HepG2 (cell line): ENCODE data around the gene GJD3. TPM values are rescaled to one million over a fixed set of nuclear protein-coding genes. Genes with fewer than 3 reads are reported as not detected.

ENCODE experiments used
- CC2D1A ChIP-seq: sonication (generic); formaldehyde crosslinking; IDR thresholded peaks from 2 replicates; pipeline ENCODE4 v1.8.1; 2023; ENCODE audit warnings: mild to moderate bottlenecking, missing genetic modification reagents
- CENPT ChIP-seq: sonication (generic); formaldehyde crosslinking; IDR thresholded peaks from 2 replicates; pipeline ENCODE4 v1.8.0; 2022; ENCODE audit warnings: low read depth, mild to moderate bottlenecking, moderate library complexity, missing genetic modification reagents
- CHCHD3 ChIP-seq: sonication (generic); formaldehyde crosslinking; IDR thresholded peaks from 2 replicates; pipeline ENCODE4 v1.8.0; 2022; ENCODE audit warnings: mild to moderate bottlenecking, missing genetic modification reagents, moderate library complexity
- CREBL2 ChIP-seq: sonication (generic); formaldehyde crosslinking; IDR thresholded peaks from 2 replicates; pipeline ENCODE4 v1.8.1; 2023; ENCODE audit warnings: missing genetic modification reagents, mild to moderate bottlenecking, borderline replicate concordance
- FOXK2 ChIP-seq: fragments of 450-650 bp; IDR thresholded peaks from 2 replicates; pipeline ENCODE4 v1.6.1; 2016
- HIVEP1 ChIP-seq: sonication (generic); formaldehyde crosslinking; IDR thresholded peaks from 2 replicates; pipeline ENCODE4 v1.4.0; 2020; ENCODE audit warnings: mild to moderate bottlenecking, missing genetic modification reagents
- HMG20B ChIP-seq: conservative IDR thresholded peaks from 2 replicates; pipeline ENCODE4 v1.6.1; 2016; ENCODE audit warnings: missing genetic modification reagents, missing compliant biosample characterization
- HOXA3 ChIP-seq: sonication (generic); formaldehyde crosslinking; IDR thresholded peaks from 2 replicates; pipeline ENCODE4 v1.5.0; 2020; ENCODE audit warnings: missing genetic modification reagents
- MZF1 ChIP-seq: sonication (generic); formaldehyde crosslinking; IDR thresholded peaks from 2 replicates; pipeline ENCODE4 v1.8.1; 2023; ENCODE audit warnings: mild to moderate bottlenecking, missing genetic modification reagents, borderline replicate concordance
- PLRG1 ChIP-seq: fragments of 450-650 bp; conservative IDR thresholded peaks from 2 replicates; pipeline ENCODE4 v1.6.1; 2016
- PLSCR1 ChIP-seq: sonication (generic); formaldehyde crosslinking; IDR thresholded peaks from 2 replicates; pipeline ENCODE4 v1.5.0; 2020; ENCODE audit warnings: missing genetic modification reagents, mild to moderate bottlenecking, borderline replicate concordance
- RBFOX2 ChIP-seq: fragments of 200-400 bp; formaldehyde crosslinking; IDR thresholded peaks from 2 replicates; pipeline ENCODE4 v1.6.1; 2017; ENCODE audit warnings: low read depth, mild to moderate bottlenecking, low read length
- SIN3A ChIP-seq: IDR thresholded peaks from 2 replicates; pipeline ENCODE4 v1.6.1; 2011; ENCODE audit warnings: low read depth, mild to moderate bottlenecking, control low read depth, low read length, borderline replicate concordance
- SIX1 ChIP-seq: sonication (generic); formaldehyde crosslinking; IDR thresholded peaks from 2 replicates; pipeline ENCODE4 v1.4.0; 2020; ENCODE audit warnings: missing genetic modification reagents, borderline replicate concordance
- SMAD1 ChIP-seq: sonication (generic); formaldehyde crosslinking; IDR thresholded peaks from 2 replicates; pipeline ENCODE4 v1.4.0; 2020; ENCODE audit warnings: missing genetic modification reagents, low read depth, mild to moderate bottlenecking, borderline replicate concordance
- SMARCE1 ChIP-seq: fragments of 450-650 bp; IDR thresholded peaks from 2 replicates; pipeline ENCODE4 v1.6.1; 2017; ENCODE audit warnings: borderline replicate concordance
- SOX6 ChIP-seq, 2 experiments: fragments of 450-650 bp in 1 of 2; sonication (generic) in 1 of 2; formaldehyde crosslinking in 1 of 2; IDR thresholded peaks; 2 replicates each; pipeline versions ENCODE4 v1.4.0 to v1.6.1; 2017 to 2020; ENCODE audit warnings: antibody characterized with exemption in 1 of 2, mild to moderate bottlenecking in 1 of 2, missing genetic modification reagents in 1 of 2
- SP5 ChIP-seq: IDR thresholded peaks from 2 replicates; pipeline ENCODE4 v1.6.1; 2016; ENCODE audit warnings: low read depth, borderline replicate concordance
- TEAD2 ChIP-seq: sonication (generic); formaldehyde crosslinking; IDR thresholded peaks from 2 replicates; pipeline ENCODE4 v1.9.0; 2021; ENCODE audit warnings: missing genetic modification reagents
- ZEB1 ChIP-seq: IDR thresholded peaks from 2 replicates; pipeline ENCODE4 v1.6.1; 2012; ENCODE audit warnings: mild to moderate bottlenecking, low read depth, inconsistent platforms; ENCODE audit not compliant: insufficient replicate concordance
- ZFP41 ChIP-seq: sonication (generic); formaldehyde crosslinking; IDR thresholded peaks from 2 replicates; pipeline ENCODE4 v1.4.0; 2020; ENCODE audit warnings: mild to moderate bottlenecking, missing genetic modification reagents, borderline replicate concordance
- ZIK1 ChIP-seq: sonication (generic); formaldehyde crosslinking; IDR thresholded peaks from 2 replicates; pipeline ENCODE4 v1.5.0; 2020; ENCODE audit warnings: mild to moderate bottlenecking, low read depth, missing genetic modification reagents, borderline replicate concordance
- ZNF224 ChIP-seq: sonication (generic); formaldehyde crosslinking; IDR thresholded peaks from 2 replicates; pipeline ENCODE4 v1.5.0; 2020; ENCODE audit warnings: mild to moderate bottlenecking, missing genetic modification reagents
- ZNF280D ChIP-seq: sonication (generic); formaldehyde crosslinking; IDR thresholded peaks from 2 replicates; pipeline ENCODE4 v1.5.1; 2020; ENCODE audit warnings: mild to moderate bottlenecking, missing genetic modification reagents
- ZNF556 ChIP-seq: sonication (generic); formaldehyde crosslinking; IDR thresholded peaks from 2 replicates; pipeline ENCODE4 v1.4.0; 2020; ENCODE audit warnings: mild to moderate bottlenecking, missing genetic modification reagents, borderline replicate concordance
- ZUFSP ChIP-seq: sonication (generic); formaldehyde crosslinking; IDR thresholded peaks from 2 replicates; pipeline ENCODE4 v1.9.0; 2021; ENCODE audit warnings: missing genetic modification reagents, mild to moderate bottlenecking, borderline replicate concordance
- polyA plus RNA-seq, 8 experiments: library from polyadenylated mRNA; depleted of rRNA in 3 of 8; stranded (reverse) in 7 of 8; unstranded in 1 of 8; fragments of >200 nt; fragmentation: Illumina TruSeq in 4 of 8; extraction: Trizol in 4 of 8; gene quantifications; 2 replicates each; pipeline versions ENCODE4 v1.2.1 to v1.2.3, GENCODE V29; 2011 to 2016; ENCODE audit warnings: low read depth in 4 of 8, missing spikeins in 1 of 8, mixed read lengths in 1 of 8; ENCODE audit not compliant: insufficient read depth in 1 of 8
- total RNA-seq, 5 experiments: library from RNA; depleted of rRNA; stranded (reverse); fragments of >200 nt; fragmentation: Illumina TruSeq; extraction: Trizol; gene quantifications; 2 replicates each; pipeline ENCODE4 v1.2.3, GENCODE V29; 2016; ENCODE audit warnings: low read depth in 1 of 5

GJD3 gene
- total and polyA plus RNA-seq, 2 of the 13 experiments (the other 11 are each of a cell fraction or from before 2014, with no cell fraction given), result not detected

GRCh38 chr17:40355123-40355803 is 9.3 kb downstream of the GJD3 start (continued):
- TF ChIP-seq SIN3A, result no peak
- no peak for TF ChIP-seq ZEB1
- TF ChIP-seq FOXK2, result no peak
- TF ChIP-seq SP5 (CRISPR knock-in tag), result peak; percentile 37; the same call in 1 of the 2 replicates
- no peak for TF ChIP-seq ZUFSP (CRISPR knock-in tag)
- TF ChIP-seq ZNF280D (CRISPR knock-in tag), result no peak
- TF ChIP-seq SIX1, result no peak
- TF ChIP-seq HIVEP1 (CRISPR knock-in tag), result no peak
- TF ChIP-seq ZNF556 (CRISPR knock-in tag), result no peak
- TF ChIP-seq CHCHD3 (CRISPR knock-in tag), result no peak
- peak; percentile 56 for TF ChIP-seq HOXA3 (CRISPR knock-in tag)
- no peak for TF ChIP-seq MZF1
- no peak for TF ChIP-seq CENPT (CRISPR knock-in tag)
- TF ChIP-seq PLSCR1, result no peak
- no peak for TF ChIP-seq RBFOX2
- TF ChIP-seq ZNF224 (CRISPR knock-in tag), result no peak
- no peak for TF ChIP-seq CREBL2
- no peak for TF ChIP-seq CC2D1A (CRISPR knock-in tag)
- TF ChIP-seq ZFP41 (CRISPR knock-in tag), result no peak
- TF ChIP-seq SOX6 (IDR thresholded peaks at IDR 0.05), result no peak
- peak; percentile 48 for TF ChIP-seq SOX6 (CRISPR knock-in tag; IDR thresholded peaks at IDR 0.05)
- no peak for TF ChIP-seq SMARCE1
- peak; percentile 89 for TF ChIP-seq ZIK1
- no peak for TF ChIP-seq TEAD2 (CRISPR knock-in tag)
- TF ChIP-seq PLRG1, result no peak
- TF ChIP-seq SMAD1 (CRISPR knock-in tag), result no peak; the same call in 1 of the 2 replicates
- no peak for TF ChIP-seq HMG20B
